Measurements from ENCODE around the gene C4BPA. TPM values are rescaled to one million over a fixed set of nuclear protein-coding genes. Genes with fewer than 3 reads are reported as not detected.

The C4BPA gene
- total RNA-seq, 1 donor from 2014 or later: not detected

GRCh38 chr1:207081806-207082205, 22.2 kb upstream of the C4BPA start:
- peaks cover 4% of the 10 kb centered on the region for H3K36me3 Mint-ChIP-seq (ENCODE audit: low read depth)
- TF ChIP-seq, protein P1, sequence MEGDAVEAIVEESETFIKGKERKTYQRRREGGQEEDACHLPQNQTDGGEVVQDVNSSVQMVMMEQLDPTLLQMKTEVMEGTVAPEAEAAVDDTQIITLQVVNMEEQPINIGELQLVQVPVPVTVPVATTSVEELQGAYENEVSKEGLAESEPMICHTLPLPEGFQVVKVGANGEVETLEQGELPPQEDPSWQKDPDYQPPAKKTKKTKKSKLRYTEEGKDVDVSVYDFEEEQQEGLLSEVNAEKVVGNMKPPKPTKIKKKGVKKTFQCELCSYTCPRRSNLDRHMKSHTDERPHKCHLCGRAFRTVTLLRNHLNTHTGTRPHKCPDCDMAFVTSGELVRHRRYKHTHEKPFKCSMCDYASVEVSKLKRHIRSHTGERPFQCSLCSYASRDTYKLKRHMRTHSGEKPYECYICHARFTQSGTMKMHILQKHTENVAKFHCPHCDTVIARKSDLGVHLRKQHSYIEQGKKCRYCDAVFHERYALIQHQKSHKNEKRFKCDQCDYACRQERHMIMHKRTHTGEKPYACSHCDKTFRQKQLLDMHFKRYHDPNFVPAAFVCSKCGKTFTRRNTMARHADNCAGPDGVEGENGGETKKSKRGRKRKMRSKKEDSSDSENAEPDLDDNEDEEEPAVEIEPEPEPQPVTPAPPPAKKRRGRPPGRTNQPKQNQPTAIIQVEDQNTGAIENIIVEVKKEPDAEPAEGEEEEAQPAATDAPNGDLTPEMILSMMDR (IDR thresholded peaks at IDR 0.05): no peak
- peaks cover 4% of the 10 kb centered on the region for H3K27me3 Mint-ChIP-seq (ENCODE audit: low read depth)
- no peak overlapping the region for H3K4me3 Mint-ChIP-seq (ENCODE audit: unreplicated experiment)
- no peaks in the 10 kb centered on the region for H3K9me3 Mint-ChIP-seq (ENCODE audit: low read depth)
- H3K4me1 Mint-ChIP-seq (ENCODE audit: low read depth): peaks cover 16% of the 10 kb centered on the region
- no peak for DNase-seq (ENCODE audit: low spot score)
- no peak overlapping the region for H3K27ac Mint-ChIP-seq (ENCODE audit: unreplicated experiment)

GRCh38 chr1:207084232-207084631, 19.8 kb upstream of the C4BPA start:
- H3K27ac Mint-ChIP-seq (ENCODE audit: unreplicated experiment): no peak overlapping the region
- TF ChIP-seq, protein P1 (IDR thresholded peaks at IDR 0.05): no peak
- no peak overlapping the region for H3K4me3 Mint-ChIP-seq (ENCODE audit: unreplicated experiment)
- H3K27me3 Mint-ChIP-seq (ENCODE audit: low read depth): peaks cover 4% of the 10 kb centered on the region
- DNase-seq (ENCODE audit: low spot score): no peak
- H3K9me3 Mint-ChIP-seq (ENCODE audit: low read depth): no peaks in the 10 kb centered on the region
- peaks cover 30% of the 10 kb centered on the region for H3K4me1 Mint-ChIP-seq (ENCODE audit: low read depth)
- peaks cover 2% of the 10 kb centered on the region for H3K36me3 Mint-ChIP-seq (ENCODE audit: low read depth)

GRCh38 chr1:207084701-207085180, 19.3 kb upstream of the C4BPA start:
- TF ChIP-seq, protein P1 (IDR thresholded peaks at IDR 0.05): peak; percentile 81
- peaks cover 4% of the 10 kb centered on the region for H3K27me3 Mint-ChIP-seq (ENCODE audit: low read depth)
- DNase-seq (ENCODE audit: low spot score): no peak
- H3K36me3 Mint-ChIP-seq (ENCODE audit: low read depth): peaks cover under 1% of the 10 kb centered on the region
- no peaks in the 10 kb centered on the region for H3K9me3 Mint-ChIP-seq (ENCODE audit: low read depth)
- no peak overlapping the region for H3K4me3 Mint-ChIP-seq (ENCODE audit: unreplicated experiment)
- peaks cover 30% of the 10 kb centered on the region for H3K4me1 Mint-ChIP-seq (ENCODE audit: low read depth)
- H3K27ac Mint-ChIP-seq (ENCODE audit: unreplicated experiment): no peak overlapping the region

DNA sequence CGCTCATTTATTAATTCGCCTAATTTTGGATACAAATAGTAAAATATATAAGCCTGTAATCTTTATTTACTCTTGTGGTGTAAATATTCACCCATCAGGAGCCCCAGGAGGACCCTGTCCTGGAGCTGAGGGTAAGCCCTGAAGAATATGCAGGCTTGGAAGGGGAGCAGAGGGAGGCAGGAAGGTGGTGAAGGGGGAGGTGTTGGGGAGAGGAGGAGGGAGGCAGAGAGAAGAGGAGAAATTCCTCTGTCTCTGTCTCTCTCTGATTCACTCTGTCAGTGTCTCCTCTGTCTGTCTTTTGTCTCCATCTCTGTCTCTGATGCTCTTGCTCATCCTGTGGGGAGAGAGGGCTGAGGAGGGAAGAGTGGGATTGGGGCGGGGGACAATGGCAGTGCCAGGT, 18.1 kb upstream of the C4BPA start:
- Mint-ChIP-seq H3K4me3 (ENCODE audit: unreplicated experiment) (no peak overlapping the region), H3K27ac (ENCODE audit: unreplicated experiment) (no peak overlapping the region), H3K4me1 (ENCODE audit: low read depth) (peaks cover 30% of the 10 kb centered on the region), H3K9me3 (ENCODE audit: low read depth) (no peaks in the 10 kb centered on the region), H3K36me3 (ENCODE audit: low read depth) (no peaks in the 10 kb centered on the region), H3K27me3 (ENCODE audit: low read depth) (peaks cover 4% of the 10 kb centered on the region)
- no peak for DNase-seq (ENCODE audit: low spot score)
- TF ChIP-seq, protein P1 (IDR thresholded peaks at IDR 0.05): no peak

- Mint-ChIP-seq H3K36me3 (ENCODE audit: low read depth) (no peaks in the 10 kb centered on the region), H3K4me3 (ENCODE audit: unreplicated experiment) (no peak overlapping the region), H3K27ac (ENCODE audit: unreplicated experiment) (no peak overlapping the region), H3K9me3 (ENCODE audit: low read depth) (no peaks in the 10 kb centered on the region), H3K27me3 (ENCODE audit: low read depth) (peaks cover 8% of the 10 kb centered on the region), H3K4me1 (ENCODE audit: low read depth) (peaks cover 30% of the 10 kb centered on the region)
- TF ChIP-seq, protein P1 (IDR thresholded peaks at IDR 0.05): no peak
- no peak for DNase-seq (ENCODE audit: low spot score)
Observed at GRCh38 chr1:207088161-207088560, 15.9 kb upstream of the C4BPA start.
